NCI-H748 (cell line): ENCODE results near the gene HNRNPR.
"Not testable (repeated sequence)": the region's sequence is repeated elsewhere in the genome, so short reads cannot be mapped to it uniquely, and the experiment has no call there.

Experiments used
- DNase-seq: peaks from one replicate; lab custom pipeline; 2025; ENCODE audit not compliant: unreplicated experiment; lab: John Stamatoyannopoulos, UW

The HNRNPR gene

GRCh38 chr1:23257371-23257770 is 86.7 kb downstream of the HNRNPR start:
- DNase-seq: not testable (repeated sequence)
